ENCODE results near the gene TAF9. TPM values are rescaled to one million over a fixed set of nuclear protein-coding genes. Genes with fewer than 3 reads are reported as not detected.
"Not testable (repeated sequence)": the region's sequence is repeated elsewhere in the genome, so short reads cannot be mapped to it uniquely, and the experiment has no call there.

The TAF9 gene
- total RNA-seq, 2 donors from 2014 or later: 35.2 to 41.5 TPM

DNA sequence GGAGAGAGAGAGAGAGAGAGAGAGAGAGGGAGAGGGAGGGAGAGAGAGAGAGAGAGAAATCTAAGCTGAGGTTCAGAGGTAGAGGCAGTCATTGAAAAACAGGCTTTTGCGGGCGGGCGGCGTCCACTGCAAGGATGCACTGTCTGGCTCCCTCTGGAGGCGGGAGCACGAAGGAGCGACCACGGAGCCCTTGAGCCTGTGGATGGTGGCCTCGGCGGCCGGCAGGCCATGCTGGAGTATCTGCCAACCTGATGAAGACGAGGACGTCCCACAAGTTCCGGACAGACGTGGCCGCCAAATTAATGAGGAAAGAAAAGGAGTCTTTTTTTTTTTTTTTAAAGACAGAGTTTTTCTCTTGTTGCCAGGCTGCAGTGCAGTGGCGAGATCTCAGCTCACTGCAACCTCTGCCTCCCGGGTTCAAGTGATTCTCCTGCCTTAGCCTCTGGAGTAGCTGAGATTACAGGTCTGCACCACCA is 34.5 kb downstream of the TAF9 start:
- Histone ChIP-seq H3K4me1 (peaks cover 0 to 4% of the 10 kb centered on the region in 2 donors), H3K9me3 (no peaks in the 10 kb centered on the region), H3K27me3 (no peaks in the 10 kb centered on the region), H3K36me3 (no peaks in the 10 kb centered on the region), H3K27ac (peak overlapping the region; percentile 31 to 40), H3K4me3 (peak overlapping the region; percentile 6 to 27)
- peak; percentile 85 for DNase-seq (ENCODE audit: low spot score)
- TF ChIP-seq, protein P1, sequence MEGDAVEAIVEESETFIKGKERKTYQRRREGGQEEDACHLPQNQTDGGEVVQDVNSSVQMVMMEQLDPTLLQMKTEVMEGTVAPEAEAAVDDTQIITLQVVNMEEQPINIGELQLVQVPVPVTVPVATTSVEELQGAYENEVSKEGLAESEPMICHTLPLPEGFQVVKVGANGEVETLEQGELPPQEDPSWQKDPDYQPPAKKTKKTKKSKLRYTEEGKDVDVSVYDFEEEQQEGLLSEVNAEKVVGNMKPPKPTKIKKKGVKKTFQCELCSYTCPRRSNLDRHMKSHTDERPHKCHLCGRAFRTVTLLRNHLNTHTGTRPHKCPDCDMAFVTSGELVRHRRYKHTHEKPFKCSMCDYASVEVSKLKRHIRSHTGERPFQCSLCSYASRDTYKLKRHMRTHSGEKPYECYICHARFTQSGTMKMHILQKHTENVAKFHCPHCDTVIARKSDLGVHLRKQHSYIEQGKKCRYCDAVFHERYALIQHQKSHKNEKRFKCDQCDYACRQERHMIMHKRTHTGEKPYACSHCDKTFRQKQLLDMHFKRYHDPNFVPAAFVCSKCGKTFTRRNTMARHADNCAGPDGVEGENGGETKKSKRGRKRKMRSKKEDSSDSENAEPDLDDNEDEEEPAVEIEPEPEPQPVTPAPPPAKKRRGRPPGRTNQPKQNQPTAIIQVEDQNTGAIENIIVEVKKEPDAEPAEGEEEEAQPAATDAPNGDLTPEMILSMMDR (IDR thresholded peaks at IDR 0.05): peak; percentile 69 to 80

GRCh38 chr5:69333668-69334315 is 35.5 kb downstream of the TAF9 start:
- DNase-seq (ENCODE audit: low spot score): peak; percentile 21
- H3K27me3 ChIP-seq, H3K36me3 ChIP-seq, H3K4me3 ChIP-seq, H3K4me1 ChIP-seq, H3K9me3 ChIP-seq: not testable (repeated sequence)
- peak overlapping the region in 1 of 2 donors; percentile 40 for H3K27ac ChIP-seq

- no peaks in the 10 kb centered on the region for H3K27me3 ChIP-seq
- no peaks in the 10 kb centered on the region for H3K36me3 ChIP-seq
- H3K4me1 ChIP-seq: peaks cover 0 to 4% of the 10 kb centered on the region in 2 donors
- no peak for DNase-seq (ENCODE audit: low spot score)
- peak overlapping the region; percentile 72 to 76 for H3K4me3 ChIP-seq
- TF ChIP-seq, protein P1 (IDR thresholded peaks at IDR 0.05): no peak
- peak overlapping the region; percentile 72 to 74 for H3K27ac ChIP-seq
- no peaks in the 10 kb centered on the region for H3K9me3 ChIP-seq
These were observed 37.5 kb downstream of the TAF9 start for GRCh38 chr5:69331528-69332445.

DNA sequence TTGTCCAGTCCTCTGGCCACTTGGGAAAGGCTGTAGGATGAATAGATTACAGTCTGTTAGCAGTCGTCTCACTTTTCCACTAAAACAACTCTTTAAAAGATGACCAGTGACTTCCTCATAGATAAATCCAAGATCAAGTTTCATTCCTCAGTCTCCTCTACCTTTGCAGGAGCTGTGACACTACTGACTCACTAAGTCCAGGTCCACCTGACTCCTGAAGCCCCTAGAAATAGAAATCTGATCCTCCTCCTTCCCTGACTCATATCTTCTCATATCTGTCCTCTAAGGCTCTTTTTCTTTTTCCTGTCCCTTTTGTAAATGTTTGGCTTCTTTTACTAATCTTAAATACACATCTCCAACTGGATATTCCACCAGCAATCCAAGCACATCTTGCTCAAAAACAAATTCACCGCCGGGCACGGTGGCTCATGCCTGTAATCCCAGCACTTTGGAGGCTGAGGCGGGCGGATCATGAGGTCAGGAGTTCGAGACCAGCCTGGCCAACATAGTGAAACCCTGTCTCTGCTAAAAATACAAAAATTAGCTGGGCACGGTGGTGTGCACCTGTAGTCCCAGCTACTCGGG is 39.3 kb downstream of the TAF9 start:
- Histone ChIP-seq H3K9me3 (no peaks in the 10 kb centered on the region), H3K36me3 (no peaks in the 10 kb centered on the region), H3K27ac (no peak overlapping the region), H3K4me3 (no peak overlapping the region), H3K4me1 (peaks cover 0 to 4% of the 10 kb centered on the region in 2 donors), H3K27me3 (no peaks in the 10 kb centered on the region)
- TF ChIP-seq, protein P1 (IDR thresholded peaks at IDR 0.05): no peak
- DNase-seq (ENCODE audit: low spot score): no peak

DNA sequence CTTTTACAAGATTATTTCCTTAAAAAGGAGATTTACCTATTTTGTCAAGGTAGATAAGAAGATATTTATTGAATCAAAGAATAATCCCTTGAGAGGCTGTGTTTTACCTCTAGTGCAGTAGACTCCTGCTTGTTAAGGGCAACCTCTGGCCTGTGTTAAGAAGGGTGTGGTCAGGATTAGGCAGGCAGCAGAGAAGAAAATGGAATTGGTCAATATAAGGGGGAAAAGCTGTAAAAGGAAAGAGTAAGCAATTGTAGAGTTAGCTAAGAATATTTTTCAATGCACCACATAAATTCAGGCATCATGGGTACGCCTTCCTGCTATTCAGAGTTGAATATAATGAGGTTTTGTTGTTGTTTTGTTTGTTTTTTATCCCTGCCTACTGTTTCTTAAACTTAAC is 43.0 kb downstream of the TAF9 start:
- Histone ChIP-seq H3K4me1 (no peaks in the 10 kb centered on the region), H3K9me3 (no peaks in the 10 kb centered on the region), H3K4me3 (no peak overlapping the region), H3K36me3 (no peaks in the 10 kb centered on the region), H3K27me3 (no peaks in the 10 kb centered on the region), H3K27ac (no peak overlapping the region)
- DNase-seq (ENCODE audit: low spot score): no peak
- TF ChIP-seq, protein P1 (IDR thresholded peaks at IDR 0.05): no peak

DNA sequence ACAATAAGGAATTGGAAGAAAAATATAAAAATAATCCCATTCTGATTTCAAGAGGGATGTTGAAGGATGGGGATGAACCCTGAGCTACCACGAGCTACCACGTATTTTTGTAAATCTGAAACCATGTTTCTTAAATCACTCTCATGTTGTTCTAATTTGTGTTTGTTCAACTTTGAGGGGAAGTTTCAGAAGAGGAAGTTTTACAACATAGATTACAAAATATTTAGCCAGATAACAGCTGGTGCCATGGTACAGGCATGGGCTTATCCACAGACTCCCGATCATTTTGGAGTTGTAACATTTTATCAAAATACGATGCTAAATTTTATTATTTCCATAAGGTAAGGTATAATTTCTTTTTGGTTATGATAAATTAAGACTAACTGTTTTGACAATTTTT is 51.9 kb downstream of the TAF9 start:
- no peaks in the 10 kb centered on the region for H3K36me3 ChIP-seq
- H3K4me3 ChIP-seq: no peak overlapping the region

More for the DNA sequence above, 51.9 kb downstream of the TAF9 start:
- TF ChIP-seq, protein P1 (IDR thresholded peaks at IDR 0.05): no peak
- no peak for DNase-seq (ENCODE audit: low spot score)
- no peak overlapping the region for H3K27ac ChIP-seq
- H3K9me3 ChIP-seq: no peaks in the 10 kb centered on the region
- no peaks in the 10 kb centered on the region for H3K27me3 ChIP-seq
- no peaks in the 10 kb centered on the region for H3K4me1 ChIP-seq
